A673 (cell line): ENCODE results near the gene PRRG4. TPM values are rescaled to one million over a fixed set of nuclear protein-coding genes. Genes with fewer than 3 reads are reported as not detected.

Experiments
- BruUV-seq: library from RNA; stranded (reverse); fragments of 400-500 nt; replicated peaks from 2 replicates; lab custom pipeline; 2021; lab: Mats Ljungman, UMichigan
- CTCF ChIA-PET: fragments of 300-600 bp; sonication (Branson Sonifier 250); formaldehyde crosslinking; loops from one replicate; lab custom pipeline; 2022; ENCODE audit warnings: antibody characterized with exemption; lab: Charles Lee
- POLR2A ChIA-PET: fragments of 300-600 bp; sonication (Branson Sonifier 250); formaldehyde crosslinking; loops from one replicate; lab custom pipeline; 2022; ENCODE audit warnings: antibody characterized with exemption; ENCODE audit not compliant: low non-redundant PET; lab: Charles Lee
- DNase-seq: peaks from one replicate; pipeline ENCODE4 v3.0.0-alpha.2; 2015; ENCODE audit warnings: low spot score
- H3K27ac ChIP-seq: fragments of 200-600 bp; sonication (generic); 2 replicates; pipeline ENCODE4 v1.5.1; 2016; ENCODE audit warnings: mixed run types, low read depth, mild to moderate bottlenecking, mixed read lengths, antibody characterized with exemption, low read length; ENCODE audit not compliant: poor library complexity, severe bottlenecking
- H3K27me3 ChIP-seq: fragments of 200-600 bp; sonication (generic); replicated peaks from 2 replicates; pipeline ENCODE4 v1.6.1; 2017; ENCODE audit warnings: mixed run types, low read depth, mild to moderate bottlenecking, mixed read lengths, antibody characterized with exemption, low read length; ENCODE audit not compliant: insufficient read depth, poor library complexity
- H3K36me3 ChIP-seq: fragments of 200-600 bp; sonication (generic); 2 replicates; pipeline ENCODE4 v1.6.1; 2016; ENCODE audit warnings: mixed run types, mild to moderate bottlenecking, mixed read lengths, antibody characterized with exemption, low read length; ENCODE audit not compliant: insufficient read depth, poor library complexity, severe bottlenecking
- H3K4me1 ChIP-seq: fragments of 200-600 bp; sonication (generic); 2 replicates; pipeline ENCODE4 v1.6.1; 2017; ENCODE audit warnings: mixed run types, mild to moderate bottlenecking, mixed read lengths, antibody characterized with exemption, low read length; ENCODE audit not compliant: insufficient read depth, poor library complexity, severe bottlenecking
- H3K4me3 ChIP-seq: fragments of 200-600 bp; sonication (generic); 2 replicates; pipeline ENCODE4 v1.5.1; 2016; ENCODE audit warnings: low read depth, mixed run types, mild to moderate bottlenecking, mixed read lengths, low read length; ENCODE audit not compliant: poor library complexity, severe bottlenecking
- H3K9me3 ChIP-seq: fragments of 200-600 bp; sonication (generic); 2 replicates; pipeline ENCODE4 v1.6.1; 2016; ENCODE audit warnings: mixed run types, low read depth, mild to moderate bottlenecking, mixed read lengths, antibody characterized with exemption, low read length; ENCODE audit not compliant: poor library complexity, severe bottlenecking
- CTCF ChIP-seq: fragments of 300-800, 200-600 bp; sonication (generic); conservative IDR thresholded peaks from 2 replicates; pipeline ENCODE4 v1.5.1; 2017; ENCODE audit warnings: low read depth, mild to moderate bottlenecking, antibody characterized with exemption, low read length, moderate library complexity, mixed read lengths
- EZH2 ChIP-seq: fragments of 200-600 bp; sonication (generic); IDR thresholded peaks from 2 replicates; pipeline ENCODE4 v1.6.1; 2017; ENCODE audit warnings: borderline replicate concordance, low read depth, mild to moderate bottlenecking, mixed read lengths, antibody characterized with exemption, low read length; ENCODE audit not compliant: poor library complexity, severe bottlenecking
- intact Hi-C: fragments of 100-400 bp; cut with micrococcal nuclease; formaldehyde crosslinking; loops from one replicate; pipeline ENCODE4 v1.10.0; 2022; ENCODE audit not compliant: unreplicated experiment
- total RNA-seq: library from RNA; stranded (reverse); gene quantifications from 2 replicates; pipeline ENCODE4 v1.2.3, GENCODE V29; 2021

PRRG4 gene
- total RNA-seq, 1 experiment from 2014 or later: 3.8 TPM

- no peaks in the 10 kb centered on the region for H3K9me3 ChIP-seq
- ChIA-PET POLR2A (no interaction called here), CTCF (no interaction called here)
- no peaks in the 10 kb centered on the region for H3K36me3 ChIP-seq
- no peaks in the 10 kb centered on the region for H3K27me3 ChIP-seq
- H3K4me3 ChIP-seq: no peak overlapping the region
- no peak overlapping the region for H3K27ac ChIP-seq
- no TSS peak for BruUV-seq
- TF ChIP-seq CTCF: no peak
- no peak for TF ChIP-seq EZH2
- intact Hi-C loops: no loop called here
- H3K4me1 ChIP-seq: peaks cover 22% of the 10 kb centered on the region
- DNase-seq: no peak
These were observed 2.5 kb upstream of the PRRG4 start for GRCh38 chr11:32827276-32827675.

GRCh38 chr11:32829157-32829679 lies 509 bp upstream of the PRRG4 start:
- TF ChIP-seq EZH2 (no peak), CTCF (no peak; the same call in 1 of the 2 replicates)
- CTCF ChIA-PET: interaction anchor here (0.6 kb wide), 1 partner anchor 20 kb away, joined by 3 read pairs; no protein-coding TSS in a partner anchor
- intact Hi-C loops: no loop called here
- H3K27me3 ChIP-seq: no peaks in the 10 kb centered on the region
- no peak for DNase-seq
- POLR2A ChIA-PET: interaction anchor here (0.6 kb wide), 1 partner anchor 8 kb away, joined by 3 read pairs; no protein-coding TSS in a partner anchor
- H3K9me3 ChIP-seq: no peaks in the 10 kb centered on the region
- BruUV-seq: no TSS peak
- peaks cover 22% of the 10 kb centered on the region for H3K4me1 ChIP-seq
- H3K27ac ChIP-seq: peak overlapping the region; percentile 5
- peak overlapping the region; percentile 60 for H3K4me3 ChIP-seq
- no peaks in the 10 kb centered on the region for H3K36me3 ChIP-seq

GRCh38 chr11:32830413-32830738 lies 649 bp downstream of the PRRG4 start:
- intact Hi-C loops: no loop called here
- TF ChIP-seq EZH2 (no peak), CTCF (no peak)
- H3K4me1 ChIP-seq: peaks cover 22% of the 10 kb centered on the region
- no TSS peak for BruUV-seq
- CTCF ChIA-PET: no interaction called here
- H3K27ac ChIP-seq: no peak overlapping the region
- no peak for DNase-seq
- no peaks in the 10 kb centered on the region for H3K9me3 ChIP-seq
- H3K36me3 ChIP-seq: no peaks in the 10 kb centered on the region
- POLR2A ChIA-PET: no interaction called here
- H3K4me3 ChIP-seq: peak overlapping the region; percentile 60
- H3K27me3 ChIP-seq: no peaks in the 10 kb centered on the region
